ENCODE results near the gene TMED10. TPM values are rescaled to one million over a fixed set of nuclear protein-coding genes. Genes with fewer than 3 reads are reported as not detected.
A peak's percentile ranks its signal among the peaks of the same experiment; 100 is the strongest.

TMED10 gene
- total RNA-seq, 4 donors from 2014 or later, result 58.6 to 181 (median 115) TPM

DNA sequence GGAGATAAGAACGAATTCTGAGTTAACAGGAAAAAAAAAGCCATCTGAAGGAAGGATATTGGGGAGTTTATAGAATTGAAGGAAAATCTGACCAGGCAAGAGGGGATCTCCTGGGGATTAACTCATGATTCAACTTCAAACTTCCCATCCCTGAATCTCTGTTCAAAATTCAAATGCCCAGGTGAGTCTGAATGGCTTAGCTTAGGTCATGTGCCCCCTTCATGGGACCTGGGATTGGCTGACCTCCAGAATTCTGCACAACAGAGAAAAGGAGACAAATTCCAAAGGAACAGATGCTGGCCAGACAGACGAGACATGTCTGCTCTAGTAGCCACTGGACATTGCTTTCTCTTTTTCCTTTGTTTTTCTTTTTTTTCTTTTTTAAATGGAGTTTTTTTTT lies 26.2 kb upstream of the TMED10 start:
- Histone ChIP-seq H3K27ac (no peak overlapping the region), H3K9me3 (no peaks in the 10 kb centered on the region), H3K36me3 (no peaks in the 10 kb centered on the region), H3K27me3 (no peaks in the 10 kb centered on the region), H3K4me1 (peaks cover 0 to 29% (median 3%) of the 10 kb centered on the region in 4 donors), H3K4me3 (no peak overlapping the region)
- no peak for DNase-seq
- TF ChIP-seq, protein P1, sequence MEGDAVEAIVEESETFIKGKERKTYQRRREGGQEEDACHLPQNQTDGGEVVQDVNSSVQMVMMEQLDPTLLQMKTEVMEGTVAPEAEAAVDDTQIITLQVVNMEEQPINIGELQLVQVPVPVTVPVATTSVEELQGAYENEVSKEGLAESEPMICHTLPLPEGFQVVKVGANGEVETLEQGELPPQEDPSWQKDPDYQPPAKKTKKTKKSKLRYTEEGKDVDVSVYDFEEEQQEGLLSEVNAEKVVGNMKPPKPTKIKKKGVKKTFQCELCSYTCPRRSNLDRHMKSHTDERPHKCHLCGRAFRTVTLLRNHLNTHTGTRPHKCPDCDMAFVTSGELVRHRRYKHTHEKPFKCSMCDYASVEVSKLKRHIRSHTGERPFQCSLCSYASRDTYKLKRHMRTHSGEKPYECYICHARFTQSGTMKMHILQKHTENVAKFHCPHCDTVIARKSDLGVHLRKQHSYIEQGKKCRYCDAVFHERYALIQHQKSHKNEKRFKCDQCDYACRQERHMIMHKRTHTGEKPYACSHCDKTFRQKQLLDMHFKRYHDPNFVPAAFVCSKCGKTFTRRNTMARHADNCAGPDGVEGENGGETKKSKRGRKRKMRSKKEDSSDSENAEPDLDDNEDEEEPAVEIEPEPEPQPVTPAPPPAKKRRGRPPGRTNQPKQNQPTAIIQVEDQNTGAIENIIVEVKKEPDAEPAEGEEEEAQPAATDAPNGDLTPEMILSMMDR (IDR thresholded peaks at IDR 0.05), result no peak

DNA sequence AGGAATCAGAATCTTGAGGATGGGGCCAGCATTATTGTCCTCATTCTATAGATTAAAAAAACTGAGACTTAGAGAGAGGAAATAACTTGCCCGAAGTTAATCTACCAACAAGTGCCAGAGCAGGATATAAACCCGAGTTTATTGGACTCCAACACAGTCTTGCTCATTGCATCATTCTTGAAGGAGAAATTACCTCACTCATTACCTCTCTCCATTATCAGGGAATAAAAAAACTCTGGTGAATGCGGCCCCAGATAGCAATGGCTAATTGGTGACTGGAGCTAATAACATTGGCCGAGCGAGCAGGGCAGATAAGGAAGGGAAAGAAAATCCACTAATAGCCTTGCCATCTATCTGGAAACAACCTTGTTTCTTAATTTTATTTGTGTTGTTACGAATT lies 24.7 kb upstream of the TMED10 start:
- Histone ChIP-seq H3K36me3 (no peaks in the 10 kb centered on the region), H3K4me1 (peaks cover 0 to 29% (median 3%) of the 10 kb centered on the region in 4 donors), H3K9me3 (no peaks in the 10 kb centered on the region), H3K4me3 (no peak overlapping the region), H3K27ac (peak overlapping the region in 3 of 4 donors; percentile 78 to 92 (median 92)), H3K27me3 (no peaks in the 10 kb centered on the region)
- peak in 1 of 3 donors; percentile 54 for DNase-seq
- TF ChIP-seq, protein P1 (IDR thresholded peaks at IDR 0.05), result no peak
- TF ChIP-seq POLR2A (IDR thresholded peaks at IDR 0.05), result no peak

DNA sequence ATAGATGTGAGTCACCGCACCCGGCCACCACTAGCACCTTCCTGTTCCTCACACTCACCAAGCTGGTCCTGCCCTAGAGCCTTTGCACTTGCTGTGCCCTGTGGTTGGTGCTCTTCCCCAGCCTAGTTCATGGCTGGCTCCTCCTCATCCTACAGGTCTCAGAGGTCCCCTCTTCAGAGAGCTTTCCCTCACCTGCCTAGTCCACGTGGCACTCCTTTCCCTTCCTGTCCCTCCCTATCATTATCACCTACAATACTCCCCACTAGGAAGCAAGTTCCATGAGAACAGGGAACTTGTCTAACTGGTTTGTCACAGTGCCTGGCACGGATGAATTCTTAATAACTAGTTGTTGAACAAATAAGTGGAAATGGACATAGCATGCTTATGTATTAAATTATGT lies 24.0 kb upstream of the TMED10 start:
- Histone ChIP-seq H3K27ac (peak overlapping the region in 3 of 4 donors; percentile 78 to 92 (median 92)), H3K4me3 (no peak overlapping the region), H3K27me3 (no peaks in the 10 kb centered on the region), H3K36me3 (no peaks in the 10 kb centered on the region), H3K9me3 (no peaks in the 10 kb centered on the region), H3K4me1 (peaks cover 0 to 29% (median 3%) of the 10 kb centered on the region in 4 donors)
- TF ChIP-seq POLR2A (IDR thresholded peaks at IDR 0.05), result peak; percentile 44 to 58
- TF ChIP-seq, protein P1 (IDR thresholded peaks at IDR 0.05), result peak in 3 of 6 experiments; percentile 5 to 21 (median 20)
- peak in 2 of 3 donors; percentile 86 to 90 for DNase-seq

- Histone ChIP-seq H3K9me3 (no peaks in the 10 kb centered on the region), H3K27ac (peak overlapping the region in 2 of 4 donors; percentile 92), H3K36me3 (no peaks in the 10 kb centered on the region), H3K4me3 (no peak overlapping the region), H3K27me3 (no peaks in the 10 kb centered on the region), H3K4me1 (peaks cover 0 to 29% (median under 1%) of the 10 kb centered on the region in 4 donors)
- no peak for TF ChIP-seq POLR2A (IDR thresholded peaks at IDR 0.05)
- TF ChIP-seq, protein P1 (IDR thresholded peaks at IDR 0.05), result no peak
- no peak for DNase-seq
These were observed 22.0 kb upstream of the TMED10 start for GRCh38 chr14:75198291-75198933.

GRCh38 chr14:75197338-75197737 lies 20.9 kb upstream of the TMED10 start:
- H3K27me3 ChIP-seq, result no peaks in the 10 kb centered on the region
- TF ChIP-seq, protein P1 (IDR thresholded peaks at IDR 0.05), result no peak
- TF ChIP-seq POLR2A (IDR thresholded peaks at IDR 0.05), result no peak
- H3K4me1 ChIP-seq, result peaks cover 0 to 25% (median 0%) of the 10 kb centered on the region in 4 donors
- H3K9me3 ChIP-seq, result no peaks in the 10 kb centered on the region
- H3K36me3 ChIP-seq, result no peaks in the 10 kb centered on the region
- DNase-seq, result no peak
- no peak overlapping the region for H3K27ac ChIP-seq
- H3K4me3 ChIP-seq, result no peak overlapping the region
